NB4 (cell line): ENCODE measurements around the gene MBOAT7.

ENCODE experiments used
- POLR2A ChIP-seq: IDR thresholded peaks from 2 replicates; pipeline ENCODE4 v1.6.1; 2011; ENCODE audit warnings: mild to moderate bottlenecking; ENCODE audit not compliant: insufficient read length; ENCODE audit errors: extremely low read depth
- TF ChIP-seq, protein P1 (sequence below): IDR thresholded peaks from one replicate; pipeline ENCODE4 v1.5.1; 2012; ENCODE audit warnings: low read depth, low read length

DNA sequence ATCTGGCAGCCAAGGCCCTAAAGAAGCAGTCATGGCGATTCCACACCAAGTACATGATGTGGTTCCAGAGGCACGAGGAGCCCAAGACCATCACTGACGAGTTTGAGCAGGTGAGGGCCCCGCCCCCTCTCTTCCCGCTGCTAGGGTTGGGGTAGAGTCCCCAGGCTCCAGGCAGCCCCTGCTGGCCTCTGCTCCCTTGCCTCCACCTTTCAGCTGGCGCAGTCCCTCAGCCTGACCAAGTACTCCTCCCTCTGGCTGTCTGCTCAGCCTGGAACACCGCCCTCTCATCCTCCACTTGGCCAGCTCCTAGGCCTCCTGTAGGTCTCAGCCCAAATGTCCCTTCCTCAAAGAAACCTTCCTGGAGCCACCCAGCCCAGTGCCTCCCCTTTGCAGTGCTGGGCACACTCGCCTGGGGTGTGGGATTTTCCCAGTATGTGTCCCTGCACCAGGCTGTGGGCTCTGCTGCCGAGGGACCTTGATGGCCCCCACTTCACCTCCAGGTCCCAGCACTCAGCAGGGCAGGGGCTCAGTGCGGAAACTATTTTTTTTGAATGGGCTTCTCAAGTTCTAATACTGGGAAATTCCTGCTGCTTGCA, 35.6 kb downstream of the MBOAT7 start:
- TF ChIP-seq, protein P1, sequence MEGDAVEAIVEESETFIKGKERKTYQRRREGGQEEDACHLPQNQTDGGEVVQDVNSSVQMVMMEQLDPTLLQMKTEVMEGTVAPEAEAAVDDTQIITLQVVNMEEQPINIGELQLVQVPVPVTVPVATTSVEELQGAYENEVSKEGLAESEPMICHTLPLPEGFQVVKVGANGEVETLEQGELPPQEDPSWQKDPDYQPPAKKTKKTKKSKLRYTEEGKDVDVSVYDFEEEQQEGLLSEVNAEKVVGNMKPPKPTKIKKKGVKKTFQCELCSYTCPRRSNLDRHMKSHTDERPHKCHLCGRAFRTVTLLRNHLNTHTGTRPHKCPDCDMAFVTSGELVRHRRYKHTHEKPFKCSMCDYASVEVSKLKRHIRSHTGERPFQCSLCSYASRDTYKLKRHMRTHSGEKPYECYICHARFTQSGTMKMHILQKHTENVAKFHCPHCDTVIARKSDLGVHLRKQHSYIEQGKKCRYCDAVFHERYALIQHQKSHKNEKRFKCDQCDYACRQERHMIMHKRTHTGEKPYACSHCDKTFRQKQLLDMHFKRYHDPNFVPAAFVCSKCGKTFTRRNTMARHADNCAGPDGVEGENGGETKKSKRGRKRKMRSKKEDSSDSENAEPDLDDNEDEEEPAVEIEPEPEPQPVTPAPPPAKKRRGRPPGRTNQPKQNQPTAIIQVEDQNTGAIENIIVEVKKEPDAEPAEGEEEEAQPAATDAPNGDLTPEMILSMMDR, result no peak
- TF ChIP-seq POLR2A, result no peak
